AG10803 (cell line): ENCODE results near the gene TSSK2.
A peak's percentile ranks its signal among the peaks of the same experiment; 100 is the strongest.

ENCODE experiments used
- DNase-seq: peaks from one replicate; pipeline ENCODE4 v3.0.0; 2010; ENCODE audit warnings: low read depth
- H3K4me3 ChIP-seq: 2 replicates; pipeline ENCODE4 v1.5.1; 2011; ENCODE audit warnings: mild to moderate bottlenecking, low read length, control low read depth
- TF ChIP-seq, protein P1 (sequence below): conservative IDR thresholded peaks from 2 replicates; pipeline ENCODE4 v1.5.1; 2011; ENCODE audit warnings: mild to moderate bottlenecking, low read length, control low read depth, inconsistent platforms

The TSSK2 gene

DNA sequence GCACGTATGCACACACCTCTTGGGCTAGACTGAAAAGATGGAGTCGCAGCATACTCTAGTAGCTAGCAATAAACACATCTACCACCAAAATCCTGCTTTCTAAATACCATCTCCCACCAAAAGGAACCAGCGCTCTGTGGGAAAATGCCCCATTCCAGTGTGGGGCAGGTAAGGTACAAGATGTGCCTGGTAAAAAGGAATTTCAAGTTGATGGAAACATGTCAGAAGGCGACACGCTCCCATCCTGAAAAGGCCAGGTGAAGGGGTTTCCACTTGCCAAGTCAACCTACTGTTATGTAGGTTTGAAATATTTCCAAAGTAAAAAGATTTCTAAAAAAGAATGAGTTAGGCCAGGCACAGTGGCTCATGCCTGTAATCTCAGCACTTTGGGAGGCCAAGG lies 17.7 kb upstream of the TSSK2 start:
- TF ChIP-seq, protein P1, sequence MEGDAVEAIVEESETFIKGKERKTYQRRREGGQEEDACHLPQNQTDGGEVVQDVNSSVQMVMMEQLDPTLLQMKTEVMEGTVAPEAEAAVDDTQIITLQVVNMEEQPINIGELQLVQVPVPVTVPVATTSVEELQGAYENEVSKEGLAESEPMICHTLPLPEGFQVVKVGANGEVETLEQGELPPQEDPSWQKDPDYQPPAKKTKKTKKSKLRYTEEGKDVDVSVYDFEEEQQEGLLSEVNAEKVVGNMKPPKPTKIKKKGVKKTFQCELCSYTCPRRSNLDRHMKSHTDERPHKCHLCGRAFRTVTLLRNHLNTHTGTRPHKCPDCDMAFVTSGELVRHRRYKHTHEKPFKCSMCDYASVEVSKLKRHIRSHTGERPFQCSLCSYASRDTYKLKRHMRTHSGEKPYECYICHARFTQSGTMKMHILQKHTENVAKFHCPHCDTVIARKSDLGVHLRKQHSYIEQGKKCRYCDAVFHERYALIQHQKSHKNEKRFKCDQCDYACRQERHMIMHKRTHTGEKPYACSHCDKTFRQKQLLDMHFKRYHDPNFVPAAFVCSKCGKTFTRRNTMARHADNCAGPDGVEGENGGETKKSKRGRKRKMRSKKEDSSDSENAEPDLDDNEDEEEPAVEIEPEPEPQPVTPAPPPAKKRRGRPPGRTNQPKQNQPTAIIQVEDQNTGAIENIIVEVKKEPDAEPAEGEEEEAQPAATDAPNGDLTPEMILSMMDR = no peak
- H3K4me3 ChIP-seq = no peak overlapping the region
- DNase-seq = no peak

DNA sequence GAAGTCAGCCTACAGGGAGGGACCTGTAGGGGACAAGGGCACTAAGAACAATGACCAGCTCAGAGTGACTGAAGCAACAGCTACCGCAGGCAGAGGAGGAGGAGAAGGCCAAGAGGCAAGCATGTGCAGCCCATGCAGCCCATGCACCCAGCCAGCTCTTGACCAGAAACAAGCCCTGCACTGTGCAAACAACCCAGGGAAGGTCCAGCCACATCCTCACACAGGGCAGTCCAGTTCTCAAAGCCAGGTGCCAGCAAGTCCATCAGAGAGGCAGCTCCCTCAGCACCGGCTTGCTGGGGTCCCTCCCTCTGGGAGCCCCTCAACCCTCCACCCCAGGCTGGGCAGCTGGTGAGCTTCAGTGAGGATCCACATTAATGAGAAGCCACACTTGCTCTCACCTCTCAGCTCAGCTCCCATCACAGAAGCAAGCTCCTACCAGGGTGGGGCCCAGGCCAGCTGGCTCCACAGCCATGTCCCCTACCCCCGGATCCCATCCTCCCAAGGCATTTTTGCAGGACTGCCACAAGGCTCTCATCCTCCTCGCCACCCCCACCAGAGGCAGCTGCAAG lies 16.0 kb upstream of the TSSK2 start:
- TF ChIP-seq, protein P1 = no peak
- no peak overlapping the region for H3K4me3 ChIP-seq
- DNase-seq = no peak

DNA sequence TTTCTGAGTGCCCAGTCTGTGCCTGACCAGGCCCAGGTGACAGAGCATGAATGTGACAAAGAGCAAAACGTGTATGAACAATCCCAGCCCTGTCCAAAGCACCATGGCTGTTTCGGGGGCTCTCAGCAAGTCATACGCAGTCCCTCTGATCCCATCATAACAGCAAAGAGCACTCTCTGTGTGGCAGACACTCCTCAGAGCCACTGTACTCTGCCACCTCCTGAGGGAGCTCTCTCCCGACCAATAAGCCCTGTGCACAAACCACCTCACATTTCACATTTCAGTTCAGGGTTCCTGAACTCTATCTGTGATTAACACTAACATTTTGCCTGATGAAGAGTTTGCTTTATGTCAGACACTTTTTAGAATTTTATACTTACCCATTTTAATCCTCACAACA lies 15.5 kb upstream of the TSSK2 start:
- H3K4me3 ChIP-seq = no peak overlapping the region
- no peak for DNase-seq
- TF ChIP-seq, protein P1 = no peak

DNA sequence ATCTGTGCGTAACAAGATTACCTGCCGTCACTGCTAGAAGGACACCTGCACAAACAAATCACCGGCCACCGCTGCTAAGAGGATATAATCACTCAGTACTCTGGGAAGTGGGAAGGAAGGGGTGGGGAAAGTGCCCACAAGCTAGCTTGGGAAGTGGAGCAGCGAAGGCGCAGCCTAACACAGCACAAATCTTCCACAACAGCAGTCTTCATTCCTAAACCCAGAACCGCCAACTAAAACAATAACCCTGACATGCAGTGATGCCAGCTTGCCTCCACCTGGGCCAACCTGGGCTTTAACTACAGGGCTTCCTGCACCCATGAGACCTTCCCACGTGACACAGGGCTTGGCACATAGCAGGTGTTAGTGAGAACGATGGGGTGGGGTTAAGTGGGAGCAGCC lies 14.0 kb upstream of the TSSK2 start:
- no peak for DNase-seq

DNA sequence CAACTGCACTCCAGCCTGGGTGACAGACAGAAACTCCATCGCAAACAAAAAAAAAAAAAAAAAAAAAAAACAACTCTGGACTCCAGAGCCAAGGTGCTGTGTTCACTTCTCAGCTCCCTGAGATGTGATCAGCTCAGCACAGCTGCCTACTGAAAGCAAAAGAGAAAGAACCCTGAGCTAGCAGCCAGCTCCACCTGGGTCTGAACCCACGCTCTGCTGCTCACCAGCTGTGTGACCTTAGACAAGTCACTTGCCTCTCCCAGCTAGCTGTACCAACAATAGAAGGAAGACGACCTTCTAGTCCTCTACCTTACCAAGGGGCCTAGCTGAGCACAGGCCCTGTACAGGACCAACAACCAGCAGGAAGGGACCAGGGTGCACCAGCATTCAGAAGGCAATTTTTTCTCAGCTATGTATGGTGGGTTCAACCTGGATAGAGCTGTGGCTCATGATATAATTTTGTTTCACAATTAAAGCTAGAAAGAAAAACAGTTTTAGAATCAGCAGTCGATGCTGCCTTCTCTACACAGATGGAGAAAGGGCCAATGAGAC lies 12.7 kb upstream of the TSSK2 start:
- no peak overlapping the region for H3K4me3 ChIP-seq
- no peak for DNase-seq
- TF ChIP-seq, protein P1 = no peak

More for the DNA sequence above, 14.0 kb upstream of the TSSK2 start:
- TF ChIP-seq, protein P1 = no peak
- H3K4me3 ChIP-seq = no peak overlapping the region

DNA sequence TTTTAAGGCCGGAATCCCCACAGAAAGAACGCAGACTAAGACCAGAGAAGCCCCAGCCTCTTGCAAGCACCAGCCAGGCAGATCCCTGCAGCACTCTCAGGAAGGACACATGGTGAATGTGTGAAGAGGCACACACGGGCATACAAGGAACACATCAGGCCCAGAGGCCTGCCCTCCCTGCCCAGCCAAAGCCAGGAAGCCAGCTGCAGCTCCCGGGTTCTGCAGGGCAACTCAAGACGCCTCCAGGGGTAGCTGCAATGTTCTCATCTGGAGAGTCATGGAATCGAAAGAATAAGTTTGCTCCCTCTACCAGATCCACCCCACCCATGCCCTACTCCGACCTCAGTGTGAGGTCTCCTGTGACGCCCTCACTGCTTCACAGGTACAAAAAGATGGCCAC lies 11.2 kb upstream of the TSSK2 start:
- H3K4me3 ChIP-seq = no peak overlapping the region
- DNase-seq = no peak
- TF ChIP-seq, protein P1 = no peak

DNA sequence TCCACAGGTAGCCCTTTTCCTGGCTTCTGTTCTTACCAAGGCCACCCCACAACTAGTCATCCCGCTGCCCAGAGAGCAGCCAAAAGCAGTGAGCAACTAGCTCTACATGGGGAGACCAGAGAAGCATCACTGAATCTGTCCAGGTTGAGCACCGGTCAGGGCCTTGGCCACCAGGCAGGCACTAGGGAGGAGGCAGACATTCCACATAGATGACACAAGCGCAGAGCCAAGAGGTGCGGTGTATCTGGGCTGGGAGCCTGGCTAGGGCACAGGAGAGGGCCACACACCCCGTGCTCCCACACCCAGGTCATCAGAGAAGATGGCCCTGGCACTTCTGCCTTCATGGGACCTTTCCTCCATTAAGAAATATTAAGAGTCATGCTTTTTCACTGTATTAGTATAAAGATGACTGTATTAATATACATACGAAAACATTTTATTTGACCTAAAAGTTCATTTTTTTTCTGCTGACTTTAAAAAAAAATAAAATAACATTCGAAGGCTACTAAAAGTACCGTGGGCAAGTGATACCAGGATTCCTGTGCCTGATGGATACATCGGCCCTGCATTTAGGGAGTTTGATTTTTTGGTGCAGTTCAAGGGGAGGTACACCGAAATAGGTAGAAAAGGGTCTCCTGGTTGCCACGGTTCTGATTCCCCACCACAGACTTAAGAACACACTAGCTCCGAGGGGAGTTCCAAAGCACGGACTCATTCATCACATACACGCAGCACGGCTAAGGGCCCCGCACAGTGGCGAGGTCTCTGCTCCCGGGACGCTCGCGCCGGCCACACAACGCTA lies 10.1 kb upstream of the TSSK2 start:
- TF ChIP-seq, protein P1 = no peak
- DNase-seq = peak; percentile 37
- peak overlapping the region; percentile 87 for H3K4me3 ChIP-seq
